HL-60 (cell line): ENCODE data around the gene SMC3.

Experiments used
- CTCF ChIP-seq: IDR thresholded peaks from one replicate; pipeline ENCODE4 v1.5.1; 2011; ENCODE audit warnings: low read length, control low read depth, inconsistent platforms; ENCODE audit not compliant: insufficient read depth
- GABPA ChIP-seq: IDR thresholded peaks from 2 replicates; pipeline ENCODE4 v1.6.1; 2012; ENCODE audit warnings: low read depth
- POLR2AphosphoS5 ChIP-seq: IDR thresholded peaks from 2 replicates; pipeline ENCODE4 v1.6.1; 2012; ENCODE audit warnings: low read depth
- REST ChIP-seq: IDR thresholded peaks from 2 replicates; pipeline ENCODE4 v1.6.1; 2012; ENCODE audit warnings: low read depth; ENCODE audit not compliant: insufficient replicate concordance

- TF ChIP-seq CTCF (no peak), GABPA (no peak), POLR2AphosphoS5 (no peak), REST (no peak)
Measured at GRCh38 chr10:110558041-110558440, 9.5 kb upstream of the SMC3 start.
